Fibroblast of the aortic adventitia (primary cell): ENCODE data around the gene GMDS. TPM values are rescaled to one million over a fixed set of nuclear protein-coding genes. Genes with fewer than 3 reads are reported as not detected.

ENCODE experiments used
- DNase-seq: peaks from one replicate; pipeline ENCODE4 v3.0.0-alpha.2; 2010; ENCODE audit warnings: low read depth
- H3K4me3 ChIP-seq: 2 replicates; pipeline ENCODE4 v1.5.1; 2011; ENCODE audit warnings: low read depth, mild to moderate bottlenecking, control low read depth, low read length, moderate library complexity
- CTCF ChIP-seq: IDR thresholded peaks from 2 replicates; pipeline ENCODE4 v1.5.1; 2011; ENCODE audit warnings: mild to moderate bottlenecking, low read length, control low read depth, inconsistent platforms; ENCODE audit not compliant: insufficient read depth
- total RNA-seq: library from RNA; depleted of rRNA; stranded (reverse); fragments of >200 nt; gene quantifications from 2 replicates; pipeline ENCODE4 v1.2.3, GENCODE V29; 2012; ENCODE audit warnings: low replicate concordance

Gene GMDS
- total RNA-seq, 1 donor = 15.9 TPM

- no peak overlapping the region for H3K4me3 ChIP-seq
- DNase-seq = no peak
- no peak for TF ChIP-seq CTCF
Measured at GRCh38 chr6:2149361-2150006, 95.9 kb downstream of the GMDS start.

GRCh38 chr6:2148748-2149147, 96.7 kb downstream of the GMDS start:
- TF ChIP-seq CTCF = no peak
- no peak overlapping the region for H3K4me3 ChIP-seq
- no peak for DNase-seq

GRCh38 chr6:2147766-2148448, 97.5 kb downstream of the GMDS start:
- no peak for DNase-seq
- no peak for TF ChIP-seq CTCF
- H3K4me3 ChIP-seq = no peak overlapping the region

- no peak for TF ChIP-seq CTCF
- no peak overlapping the region for H3K4me3 ChIP-seq
- no peak for DNase-seq
Measured at GRCh38 chr6:2147261-2147660, 98.1 kb downstream of the GMDS start.

- no peak for TF ChIP-seq CTCF
- DNase-seq = no peak
- no peak overlapping the region for H3K4me3 ChIP-seq
Measured at GRCh38 chr6:2144210-2144609, 101.2 kb downstream of the GMDS start.

- H3K4me3 ChIP-seq = no peak overlapping the region
- DNase-seq = no peak
- no peak for TF ChIP-seq CTCF
Measured at GRCh38 chr6:2141644-2142290, 103.6 kb downstream of the GMDS start.
